Measurements from ENCODE around the gene NEURL3.

DNA sequence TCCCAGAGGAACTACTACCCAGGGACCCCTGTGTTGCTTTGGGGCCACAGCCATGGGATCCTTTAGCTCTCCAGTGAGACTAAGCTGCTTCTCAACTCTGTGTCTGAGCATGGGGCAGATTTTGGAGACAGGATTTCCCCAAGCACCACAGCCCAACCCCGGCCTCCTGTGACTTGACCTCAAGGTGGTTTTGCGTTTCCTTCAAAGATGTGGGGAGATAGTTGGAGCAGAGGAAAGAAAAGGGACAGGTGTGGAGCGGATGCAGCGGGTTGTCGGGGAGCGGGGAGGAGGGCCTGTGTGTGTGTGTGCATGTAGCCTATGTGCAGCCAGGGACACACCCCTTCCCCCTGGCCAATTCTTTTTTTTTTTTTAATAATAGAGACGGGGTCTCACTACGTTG is 41.6 kb upstream of the NEURL3 start:
- TF ChIP-seq GATA3 (IDR thresholded peaks at IDR 0.05; ENCODE audit: low read depth, low read length) (no peak), GATA2 (IDR thresholded peaks at IDR 0.05; ENCODE audit: low read depth, low read length) (no peak)

Measured in SH-SY5Y (cell line).